ENCODE measurements around the gene HLA-DQB2. TPM values are rescaled to one million over a fixed set of nuclear protein-coding genes. Genes with fewer than 3 reads are reported as not detected.
"Not testable (repeated sequence)": the region's sequence is repeated elsewhere in the genome, so short reads cannot be mapped to it uniquely, and the experiment has no call there.

The HLA-DQB2 gene
- total RNA-seq, 1 donor from 2014 or later: 0.30 TPM

- DNase-seq (ENCODE audit: low spot score); intact Hi-C loops (cut with micrococcal nuclease); H3K4me1 Mint-ChIP-seq (ENCODE audit: low read depth); H3K36me3 Mint-ChIP-seq (ENCODE audit: low read depth); H3K27ac Mint-ChIP-seq; H3K9me3 Mint-ChIP-seq; H3K4me3 Mint-ChIP-seq (ENCODE audit: low read depth): not testable (repeated sequence)
- H3K27me3 Mint-ChIP-seq (ENCODE audit: low read depth): peaks cover 60% of the 10 kb centered on the region
Measured at GRCh38 chr6:32782923-32783322, 19.6 kb upstream of the HLA-DQB2 start.

GRCh38 chr6:32779036-32779435 is 15.7 kb upstream of the HLA-DQB2 start:
- H3K4me3 Mint-ChIP-seq (ENCODE audit: low read depth): no peak overlapping the region
- H3K36me3 Mint-ChIP-seq (ENCODE audit: low read depth): no peaks in the 10 kb centered on the region
- H3K4me1 Mint-ChIP-seq (ENCODE audit: low read depth): no peaks in the 10 kb centered on the region
- no peak for DNase-seq (ENCODE audit: low spot score)
- no peaks in the 10 kb centered on the region for H3K9me3 Mint-ChIP-seq
- intact Hi-C loops (cut with micrococcal nuclease): no loop called here
- H3K27ac Mint-ChIP-seq: no peak overlapping the region
- peaks cover 54% of the 10 kb centered on the region for H3K27me3 Mint-ChIP-seq (ENCODE audit: low read depth)

GRCh38 chr6:32775071-32775470 is 11.7 kb upstream of the HLA-DQB2 start:
- Mint-ChIP-seq H3K9me3 (no peaks in the 10 kb centered on the region), H3K36me3 (ENCODE audit: low read depth) (no peaks in the 10 kb centered on the region), H3K27ac (no peak overlapping the region), H3K4me1 (ENCODE audit: low read depth) (no peaks in the 10 kb centered on the region), H3K27me3 (ENCODE audit: low read depth) (peaks cover 55% of the 10 kb centered on the region), H3K4me3 (ENCODE audit: low read depth) (no peak overlapping the region)
- intact Hi-C loops (cut with micrococcal nuclease): no loop called here
- DNase-seq (ENCODE audit: low spot score): no peak

DNA sequence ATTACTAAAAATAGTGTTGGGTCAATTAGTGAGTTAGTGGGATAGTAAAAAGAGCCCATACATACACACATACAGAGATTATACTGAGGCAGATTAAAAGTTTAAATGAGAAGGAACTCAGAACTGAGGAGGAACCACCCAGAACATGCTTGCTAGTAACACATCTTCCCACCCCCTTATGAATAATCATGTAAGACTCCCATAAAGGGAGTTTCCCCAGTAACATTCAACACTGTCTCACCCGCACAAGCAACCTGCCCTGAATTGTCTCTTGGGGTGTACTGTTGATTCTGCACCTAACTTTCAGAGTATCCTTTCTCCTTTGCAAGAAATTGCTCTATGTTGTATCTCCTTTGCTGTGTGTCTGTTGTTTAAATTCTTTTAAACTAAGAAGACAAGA is 11.1 kb upstream of the HLA-DQB2 start:
- intact Hi-C loops (cut with micrococcal nuclease): no loop called here
- H3K27me3 Mint-ChIP-seq (ENCODE audit: low read depth): peaks cover 56% of the 10 kb centered on the region
- no peaks in the 10 kb centered on the region for H3K4me1 Mint-ChIP-seq (ENCODE audit: low read depth)
- no peak for DNase-seq (ENCODE audit: low spot score)
- H3K9me3 Mint-ChIP-seq: no peaks in the 10 kb centered on the region
- H3K4me3 Mint-ChIP-seq (ENCODE audit: low read depth): no peak overlapping the region
- H3K27ac Mint-ChIP-seq: no peak overlapping the region
- H3K36me3 Mint-ChIP-seq (ENCODE audit: low read depth): no peaks in the 10 kb centered on the region

DNA sequence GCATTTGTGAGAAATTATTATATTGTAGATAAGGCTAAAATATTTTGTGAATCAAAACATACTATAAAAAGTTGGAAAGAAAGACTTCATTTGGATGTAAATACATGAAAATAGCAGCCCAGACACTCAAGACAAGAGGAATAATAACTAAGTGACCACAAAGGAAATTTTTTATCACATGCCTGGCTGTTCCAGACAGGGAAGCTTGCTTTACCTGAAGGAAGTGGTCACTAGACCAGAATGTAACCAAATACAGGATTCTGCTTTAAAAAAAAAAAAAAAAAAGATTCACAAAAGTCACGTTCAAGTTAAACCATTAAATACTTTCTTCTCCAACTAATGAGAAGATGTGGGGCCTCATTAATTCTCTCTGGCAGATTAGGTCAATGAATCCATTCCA is 9.3 kb upstream of the HLA-DQB2 start:
- no peaks in the 10 kb centered on the region for H3K36me3 Mint-ChIP-seq (ENCODE audit: low read depth)
- DNase-seq (ENCODE audit: low spot score): no peak
- peaks cover 64% of the 10 kb centered on the region for H3K27me3 Mint-ChIP-seq (ENCODE audit: low read depth)
- no peak overlapping the region for H3K4me3 Mint-ChIP-seq (ENCODE audit: low read depth)
- intact Hi-C loops (cut with micrococcal nuclease): no loop called here
- no peaks in the 10 kb centered on the region for H3K9me3 Mint-ChIP-seq
- no peaks in the 10 kb centered on the region for H3K4me1 Mint-ChIP-seq (ENCODE audit: low read depth)
- H3K27ac Mint-ChIP-seq: no peak overlapping the region

DNA sequence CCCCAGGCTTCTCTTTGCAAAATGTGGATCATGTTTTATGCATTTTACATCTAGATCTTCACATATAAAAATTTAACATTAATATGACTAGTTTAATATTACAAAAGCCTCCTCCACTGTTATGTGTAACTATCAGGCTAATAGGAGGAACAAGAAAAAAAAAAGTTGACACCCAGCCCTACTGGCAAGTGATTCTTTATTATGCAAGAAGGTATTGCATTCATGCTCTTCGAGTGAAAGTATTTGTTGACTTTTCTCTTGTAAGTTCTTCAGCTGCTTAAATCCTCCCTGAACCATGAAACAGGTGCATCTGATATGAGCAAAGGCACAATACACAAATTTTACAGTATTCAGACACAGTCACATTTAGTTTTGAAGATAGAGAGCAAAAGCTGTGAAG is 716 bp upstream of the HLA-DQB2 start:
- Mint-ChIP-seq H3K4me3 (ENCODE audit: low read depth) (no peak overlapping the region), H3K27ac (no peak overlapping the region), H3K4me1 (ENCODE audit: low read depth) (no peaks in the 10 kb centered on the region), H3K27me3 (ENCODE audit: low read depth) (peaks cover 50% of the 10 kb centered on the region), H3K9me3 (no peaks in the 10 kb centered on the region), H3K36me3 (ENCODE audit: low read depth) (no peaks in the 10 kb centered on the region)
- intact Hi-C loops (cut with micrococcal nuclease): no loop called here
- DNase-seq (ENCODE audit: low spot score): no peak

DNA sequence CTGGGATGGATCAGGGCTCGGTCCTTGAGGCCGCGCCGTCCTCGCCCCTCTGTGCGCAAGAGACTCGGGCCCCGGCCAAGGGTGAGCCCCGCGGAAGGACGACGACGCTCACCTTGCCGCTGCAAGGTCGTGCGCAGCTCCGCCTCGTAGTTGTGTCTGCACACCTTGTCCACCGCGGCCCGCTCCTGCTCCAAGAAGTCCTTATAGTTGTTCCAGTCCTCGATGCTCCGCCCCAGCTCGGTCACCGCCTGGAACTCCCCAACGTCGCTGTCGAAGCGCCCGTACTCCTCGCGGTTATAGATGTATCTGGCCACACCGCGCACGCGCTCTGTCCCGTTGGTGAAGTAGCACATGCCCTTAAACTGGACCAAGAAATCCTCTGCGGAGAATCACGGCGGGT is 1.8 kb downstream of the HLA-DQB2 start:
- no peaks in the 10 kb centered on the region for H3K36me3 Mint-ChIP-seq (ENCODE audit: low read depth)
- no peak overlapping the region for H3K4me3 Mint-ChIP-seq (ENCODE audit: low read depth)

GRCh38 chr6:32761072-32761471 is 2.3 kb downstream of the HLA-DQB2 start:
- Mint-ChIP-seq H3K27me3 (ENCODE audit: low read depth) (peaks cover 37% of the 10 kb centered on the region), H3K36me3 (ENCODE audit: low read depth) (no peaks in the 10 kb centered on the region), H3K27ac (no peak overlapping the region), H3K4me1 (ENCODE audit: low read depth) (no peaks in the 10 kb centered on the region), H3K4me3 (ENCODE audit: low read depth) (no peak overlapping the region), H3K9me3 (no peaks in the 10 kb centered on the region)
- intact Hi-C loops (cut with micrococcal nuclease): loop anchor here (2.0 kb wide), 1 partner anchor 96 kb away; no protein-coding TSS in a partner anchor
- no peak for DNase-seq (ENCODE audit: low spot score)

More for the DNA sequence above, 1.8 kb downstream of the HLA-DQB2 start:
- no peak for DNase-seq (ENCODE audit: low spot score)
- H3K27me3 Mint-ChIP-seq (ENCODE audit: low read depth): peaks cover 38% of the 10 kb centered on the region
- no peaks in the 10 kb centered on the region for H3K4me1 Mint-ChIP-seq (ENCODE audit: low read depth)
- intact Hi-C loops (cut with micrococcal nuclease): loop anchor here (2.0 kb wide), 1 partner anchor 97 kb away; no protein-coding TSS in a partner anchor
- H3K27ac Mint-ChIP-seq: no peak overlapping the region
- H3K9me3 Mint-ChIP-seq: no peaks in the 10 kb centered on the region

- Mint-ChIP-seq H3K27ac (no peak overlapping the region), H3K27me3 (ENCODE audit: low read depth) (peaks cover 43% of the 10 kb centered on the region), H3K4me3 (ENCODE audit: low read depth) (no peak overlapping the region), H3K36me3 (ENCODE audit: low read depth) (no peaks in the 10 kb centered on the region), H3K9me3 (no peaks in the 10 kb centered on the region), H3K4me1 (ENCODE audit: low read depth) (no peaks in the 10 kb centered on the region)
- intact Hi-C loops (cut with micrococcal nuclease): loop anchor here (2.0 kb wide), 1 partner anchor 95 kb away; no protein-coding TSS in a partner anchor
- DNase-seq (ENCODE audit: low spot score): no peak
Measured at GRCh38 chr6:32759669-32760068, 3.7 kb downstream of the HLA-DQB2 start.

GRCh38 chr6:32752580-32752979 is 10.8 kb downstream of the HLA-DQB2 start:
- Mint-ChIP-seq H3K27me3 (ENCODE audit: low read depth) (peaks cover 52% of the 10 kb centered on the region), H3K4me3 (ENCODE audit: low read depth) (no peak overlapping the region), H3K36me3 (ENCODE audit: low read depth) (no peaks in the 10 kb centered on the region), H3K27ac (no peak overlapping the region), H3K4me1 (ENCODE audit: low read depth) (no peaks in the 10 kb centered on the region), H3K9me3 (no peaks in the 10 kb centered on the region)
- no peak for DNase-seq (ENCODE audit: low spot score)
- intact Hi-C loops (cut with micrococcal nuclease): no loop called here

DNA sequence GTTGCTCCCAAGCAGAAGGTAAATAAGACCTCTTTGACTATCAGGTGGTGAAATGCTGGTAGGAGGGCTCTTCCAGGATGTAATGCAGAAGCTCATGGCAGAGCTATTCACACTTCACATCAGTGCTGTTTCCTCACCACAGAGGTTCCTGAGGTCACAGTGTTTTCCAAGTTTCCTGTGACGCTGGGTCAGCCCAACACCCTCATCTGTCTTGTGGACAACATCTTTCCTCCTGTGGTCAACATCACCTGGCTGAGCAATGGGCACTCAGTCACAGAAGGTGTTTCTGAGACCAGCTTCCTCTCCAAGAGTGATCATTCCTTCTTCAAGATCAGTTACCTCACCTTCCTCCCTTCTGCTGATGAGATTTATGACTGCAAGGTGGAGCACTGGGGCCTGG is 17.7 kb downstream of the HLA-DQB2 start:
- intact Hi-C loops (cut with micrococcal nuclease); H3K4me3 Mint-ChIP-seq (ENCODE audit: low read depth); H3K4me1 Mint-ChIP-seq (ENCODE audit: low read depth); H3K36me3 Mint-ChIP-seq (ENCODE audit: low read depth); H3K9me3 Mint-ChIP-seq; DNase-seq (ENCODE audit: low spot score); H3K27ac Mint-ChIP-seq: not testable (repeated sequence)
- H3K27me3 Mint-ChIP-seq (ENCODE audit: low read depth): peaks cover 45% of the 10 kb centered on the region

DNA sequence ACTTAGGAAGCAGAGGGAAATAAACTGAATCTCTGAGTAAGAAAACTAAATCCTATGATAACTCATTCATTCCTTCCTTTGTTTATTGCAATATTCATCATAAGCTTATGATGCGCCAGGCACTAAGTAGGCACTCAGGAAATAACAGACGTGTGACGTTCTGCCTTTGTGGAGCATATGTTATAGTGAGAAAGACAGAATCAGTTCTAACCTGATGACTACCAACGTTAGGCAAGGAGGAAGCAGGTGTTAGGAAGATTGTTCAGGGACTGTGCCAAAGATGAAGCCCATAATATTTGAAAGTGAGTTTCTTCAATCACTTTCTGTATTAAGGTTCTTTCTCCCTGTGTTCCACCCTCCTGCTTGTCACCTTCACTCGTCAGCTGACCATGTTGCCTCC is 18.6 kb downstream of the HLA-DQB2 start:
- no peaks in the 10 kb centered on the region for H3K36me3 Mint-ChIP-seq (ENCODE audit: low read depth)
- intact Hi-C loops (cut with micrococcal nuclease): no loop called here

GRCh38 chr6:32742374-32742773 is 21.0 kb downstream of the HLA-DQB2 start:
- Mint-ChIP-seq H3K27ac (no peak overlapping the region), H3K4me1 (ENCODE audit: low read depth) (peaks cover 8% of the 10 kb centered on the region), H3K36me3 (ENCODE audit: low read depth) (no peaks in the 10 kb centered on the region), H3K4me3 (ENCODE audit: low read depth) (no peak overlapping the region), H3K27me3 (ENCODE audit: low read depth) (peaks cover 48% of the 10 kb centered on the region), H3K9me3 (no peaks in the 10 kb centered on the region)
- intact Hi-C loops (cut with micrococcal nuclease): no loop called here
- DNase-seq (ENCODE audit: low spot score): no peak

More for the DNA sequence above, 18.6 kb downstream of the HLA-DQB2 start:
- DNase-seq (ENCODE audit: low spot score): no peak
- no peak overlapping the region for H3K27ac Mint-ChIP-seq
- H3K27me3 Mint-ChIP-seq (ENCODE audit: low read depth): peaks cover 44% of the 10 kb centered on the region
- no peaks in the 10 kb centered on the region for H3K9me3 Mint-ChIP-seq
- no peak overlapping the region for H3K4me3 Mint-ChIP-seq (ENCODE audit: low read depth)
- H3K4me1 Mint-ChIP-seq (ENCODE audit: low read depth): no peaks in the 10 kb centered on the region

Data from activated T-helper 2 cell treated with anti-CD3 and anti-CD28 coated beads, Interferon-gamma antibody, Interleukin-2, Interleukin-4, amounts not matched to agents 10 μg/mL and 5 μg/mL and 100 μg/mL, durations not matched to agents 14 hours and 24 hours and 36 hours (primary cell).